Ectodermal cell (in vitro differentiated cells): ENCODE data around the gene MAP1LC3B.

Source experiments
- H3K27ac ChIP-seq: 2 replicates; pipeline ENCODE4 v1.7.0; 2013; ENCODE audit warnings: mild to moderate bottlenecking, low read depth, low read length; ENCODE audit not compliant: insufficient read depth, poor library complexity, severe bottlenecking
- H3K27me3 ChIP-seq: 2 replicates; pipeline ENCODE4 v1.7.0; 2013; ENCODE audit warnings: mild to moderate bottlenecking, low read length; ENCODE audit not compliant: insufficient read depth, control insufficient read depth, poor library complexity, severe bottlenecking
- H3K36me3 ChIP-seq: one replicate; pipeline ENCODE4 v1.7.0; 2013; ENCODE audit warnings: low read length; ENCODE audit not compliant: control insufficient read depth, insufficient read depth
- H3K4me1 ChIP-seq: one replicate; pipeline ENCODE4 v1.7.0; 2013; ENCODE audit warnings: low read length; ENCODE audit not compliant: control insufficient read depth, insufficient read depth
- H3K4me3 ChIP-seq: 2 replicates; pipeline ENCODE4 v1.7.0; 2013; ENCODE audit warnings: low read depth, low read length, control low read depth; ENCODE audit not compliant: insufficient read depth
- H3K9me3 ChIP-seq: 2 replicates; pipeline ENCODE4 v1.7.0; 2013; ENCODE audit warnings: mild to moderate bottlenecking, low read length, moderate library complexity; ENCODE audit not compliant: control insufficient read depth
- WGBS, 2 experiments: methylation state at CpG; one replicate each; pipeline ENCODE4 v1.1.7; 2013; ENCODE audit warnings: missing lambda C conversion rate in 2 of 2; 5-methylcytosine and 5-hydroxymethylcytosine counted together

The MAP1LC3B gene

GRCh38 chr16:87439926-87440325 lies 47.8 kb downstream of the MAP1LC3B start:
- Histone ChIP-seq H3K27me3 (no peaks in the 10 kb centered on the region), H3K4me1 (no peaks in the 10 kb centered on the region), H3K27ac (no peak overlapping the region), H3K4me3 (no peak overlapping the region), H3K36me3 (peaks cover 6% of the 10 kb centered on the region), H3K9me3 (peaks cover 3% of the 10 kb centered on the region)
- 91 to 97% methylated on average over 10 of the region's 10 CpGs for WGBS, 2 experiments

DNA sequence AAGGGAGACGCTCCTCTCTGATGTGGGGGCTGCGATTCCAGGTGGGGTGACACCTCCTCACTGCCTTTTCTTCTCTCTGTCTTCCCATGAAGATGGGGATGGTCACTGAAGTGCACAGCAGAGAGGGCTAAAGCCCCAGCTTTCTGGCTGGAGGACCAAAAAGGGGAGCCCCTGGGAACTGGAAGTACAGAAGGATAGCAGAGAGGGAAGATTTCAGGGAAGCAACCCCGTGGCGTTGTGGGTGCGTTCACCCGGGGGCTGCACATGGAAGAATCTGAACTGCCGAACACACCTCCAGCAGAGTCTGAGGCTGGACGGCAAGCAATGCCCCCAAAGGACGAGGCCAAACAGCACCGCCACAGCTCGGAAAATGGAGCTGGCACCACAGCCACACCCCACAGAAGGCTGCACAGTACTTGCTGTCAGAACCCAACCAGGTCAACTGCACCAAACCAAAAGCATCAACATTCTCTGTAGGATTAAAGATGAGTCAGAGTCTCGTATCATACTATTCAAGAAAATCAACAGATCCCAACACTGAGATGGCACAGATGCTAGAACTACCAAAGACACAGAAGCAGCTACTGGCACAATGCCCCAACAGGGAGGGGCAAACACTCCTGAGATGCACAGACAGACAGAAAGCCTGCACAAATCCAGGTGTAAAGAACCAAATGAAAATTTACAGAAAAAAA lies 49.9 kb downstream of the MAP1LC3B start:
- Histone ChIP-seq H3K4me3 (no peak overlapping the region), H3K27ac (no peak overlapping the region), H3K4me1 (no peaks in the 10 kb centered on the region), H3K27me3 (no peaks in the 10 kb centered on the region), H3K36me3 (peaks cover 15% of the 10 kb centered on the region), H3K9me3 (peaks cover 3% of the 10 kb centered on the region)
- 95% methylated on average over 12 of the region's 12 CpGs for WGBS, 2 experiments

DNA sequence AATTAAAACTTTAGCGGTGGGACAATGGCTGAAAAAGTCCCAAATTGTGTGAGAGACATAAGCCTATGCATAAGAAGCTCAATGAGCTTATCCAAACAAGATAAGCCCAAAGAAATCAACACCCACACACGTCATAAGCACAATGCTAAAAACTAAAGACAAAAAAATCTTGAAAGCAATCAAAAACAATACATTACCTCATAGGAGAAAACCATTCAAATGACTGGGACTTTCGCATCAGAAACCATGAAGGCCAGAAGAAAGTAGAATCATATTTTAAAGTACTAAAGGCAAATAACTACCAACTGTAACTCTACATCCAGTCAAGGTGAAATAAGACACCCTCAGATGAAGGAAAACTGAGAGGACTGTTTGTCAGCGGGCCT lies 50.4 kb downstream of the MAP1LC3B start:
- H3K36me3 ChIP-seq, result peaks cover 19% of the 10 kb centered on the region
- no peak overlapping the region for H3K4me3 ChIP-seq
- peaks cover 3% of the 10 kb centered on the region for H3K9me3 ChIP-seq
- no peaks in the 10 kb centered on the region for H3K27me3 ChIP-seq
- no peaks in the 10 kb centered on the region for H3K4me1 ChIP-seq
- no peak overlapping the region for H3K27ac ChIP-seq
- 91% methylated on average over 4 of the region's 4 CpGs for WGBS, 2 experiments

- no peak overlapping the region for H3K4me3 ChIP-seq
- H3K36me3 ChIP-seq, result peaks cover 19% of the 10 kb centered on the region
- no peaks in the 10 kb centered on the region for H3K4me1 ChIP-seq
- H3K27ac ChIP-seq, result no peak overlapping the region
- peaks cover 3% of the 10 kb centered on the region for H3K9me3 ChIP-seq
- H3K27me3 ChIP-seq, result no peaks in the 10 kb centered on the region
- WGBS, 2 experiments, result 92 to 96% methylated on average over 8 of the region's 8 CpGs
Measured at GRCh38 chr16:87443016-87443415, 50.9 kb downstream of the MAP1LC3B start.

GRCh38 chr16:87443964-87444363 lies 51.8 kb downstream of the MAP1LC3B start:
- Histone ChIP-seq H3K9me3 (peaks cover 3% of the 10 kb centered on the region), H3K27ac (no peak overlapping the region), H3K36me3 (peaks cover 19% of the 10 kb centered on the region), H3K27me3 (no peaks in the 10 kb centered on the region), H3K4me1 (no peaks in the 10 kb centered on the region), H3K4me3 (no peak overlapping the region)
- 97 to 100% methylated on average over 1 to 2 of the region's 3 CpGs for WGBS, 2 experiments

- peaks cover 3% of the 10 kb centered on the region for H3K9me3 ChIP-seq
- H3K27ac ChIP-seq, result no peak overlapping the region
- H3K27me3 ChIP-seq, result no peaks in the 10 kb centered on the region
- H3K36me3 ChIP-seq, result peaks cover 26% of the 10 kb centered on the region
- WGBS, 2 experiments, result 95 to 96% methylated on average over 7 of the region's 7 CpGs
- H3K4me1 ChIP-seq, result no peaks in the 10 kb centered on the region
- H3K4me3 ChIP-seq, result no peak overlapping the region
Measured at GRCh38 chr16:87445486-87445885, 53.4 kb downstream of the MAP1LC3B start.

- Histone ChIP-seq H3K27me3 (no peaks in the 10 kb centered on the region), H3K4me1 (no peaks in the 10 kb centered on the region), H3K4me3 (no peak overlapping the region), H3K9me3 (peaks cover 3% of the 10 kb centered on the region), H3K27ac (no peak overlapping the region), H3K36me3 (peaks cover 26% of the 10 kb centered on the region)
- WGBS, 2 experiments, result 94 to 96% methylated on average over 7 of the region's 7 CpGs
Measured at GRCh38 chr16:87446479-87446878, 54.3 kb downstream of the MAP1LC3B start.

DNA sequence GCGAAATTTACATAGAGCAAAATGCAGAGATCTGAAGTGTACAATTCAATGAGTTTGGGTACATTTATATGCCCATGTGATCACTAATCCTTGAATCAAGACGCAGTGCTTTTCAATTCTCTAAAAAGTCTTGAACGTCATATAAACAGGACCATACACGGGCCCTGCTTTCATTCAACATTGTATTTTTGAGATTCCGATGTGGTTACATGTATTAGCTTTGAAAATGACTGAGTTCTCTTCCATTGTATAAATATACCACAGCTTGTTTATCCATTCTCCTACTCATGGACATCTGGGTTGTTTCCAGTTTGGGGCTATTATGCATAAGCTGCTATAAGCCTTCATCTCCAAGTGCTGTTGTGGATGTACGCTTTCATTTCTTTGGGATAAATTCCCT lies 55.2 kb downstream of the MAP1LC3B start:
- H3K36me3 ChIP-seq, result peaks cover 26% of the 10 kb centered on the region
- no peak overlapping the region for H3K27ac ChIP-seq
- WGBS, 2 experiments, result 97 to 100% methylated on average over 5 to 6 of the region's 6 CpGs
- H3K4me3 ChIP-seq, result no peak overlapping the region
- no peaks in the 10 kb centered on the region for H3K27me3 ChIP-seq
- no peaks in the 10 kb centered on the region for H3K4me1 ChIP-seq
- peaks cover 3% of the 10 kb centered on the region for H3K9me3 ChIP-seq

DNA sequence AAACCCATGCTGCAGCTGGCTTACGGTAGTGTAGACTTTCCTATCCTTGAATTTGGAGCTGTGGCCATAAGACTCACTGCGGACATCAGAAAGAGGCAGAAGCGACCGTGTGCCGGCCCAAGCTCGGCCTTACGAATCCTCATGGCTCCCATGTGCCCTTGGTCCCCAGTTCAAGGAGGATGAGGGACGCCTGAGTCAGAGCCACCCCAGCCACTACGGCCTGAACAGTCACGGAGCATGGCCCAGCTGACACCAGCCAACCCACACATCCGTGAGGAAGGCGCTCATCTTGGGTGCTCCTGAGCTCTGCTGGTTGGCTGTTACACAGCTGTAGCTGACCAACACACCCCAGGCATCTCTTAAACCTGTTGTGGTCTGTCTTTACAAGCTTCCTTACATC lies 56.7 kb downstream of the MAP1LC3B start:
- no peaks in the 10 kb centered on the region for H3K27me3 ChIP-seq
- peaks cover 3% of the 10 kb centered on the region for H3K9me3 ChIP-seq
- H3K4me1 ChIP-seq, result no peaks in the 10 kb centered on the region
- no peak overlapping the region for H3K4me3 ChIP-seq
- WGBS, 2 experiments, result 95% methylated on average over 12 of the region's 12 CpGs
- H3K27ac ChIP-seq, result no peak overlapping the region
- peaks cover 29% of the 10 kb centered on the region for H3K36me3 ChIP-seq

- H3K36me3 ChIP-seq, result peaks cover 17% of the 10 kb centered on the region
- no peak overlapping the region for H3K4me3 ChIP-seq
- WGBS, 2 experiments, result 93 to 95% methylated on average over 18 of the region's 18 CpGs
- no peaks in the 10 kb centered on the region for H3K4me1 ChIP-seq
- no peaks in the 10 kb centered on the region for H3K9me3 ChIP-seq
- H3K27ac ChIP-seq, result no peak overlapping the region
- no peaks in the 10 kb centered on the region for H3K27me3 ChIP-seq
Measured at GRCh38 chr16:87451563-87452210, 59.6 kb downstream of the MAP1LC3B start.
